Naive B cell (primary cell): ENCODE results near the gene IRX4. TPM values are rescaled to one million over a fixed set of nuclear protein-coding genes. Genes with fewer than 3 reads are reported as not detected.
A peak's percentile ranks its signal among the peaks of the same experiment; 100 is the strongest.
"Not testable (repeated sequence)": the region's sequence is repeated elsewhere in the genome, so short reads cannot be mapped to it uniquely, and the experiment has no call there.

Experiments used
- ATAC-seq, 2 donors: fragments of 150-1000 bp; cut with Tn5 transposase; 2 replicates each; pipeline ENCODE4 v1.10.0; 2021; ENCODE audit warnings: low read depth in 2 of 2, mild to moderate bottlenecking in 2 of 2, moderate library complexity in 2 of 2
- DNase-seq: peaks from one replicate; pipeline ENCODE4 v3.0.0; 2022
- H3K27ac Mint-ChIP-seq, 6 donors: one replicate each; pipeline ENCODE4 v1.8.0; 2020 to 2022; ENCODE audit warnings: mild to moderate bottlenecking in 6 of 6, mixed read lengths in 6 of 6, moderate library complexity in 5 of 6, inconsistent platforms in 2 of 6
- H3K27me3 Mint-ChIP-seq, 3 donors: one replicate each; pipeline ENCODE4 v1.8.0; 2021 to 2022; ENCODE audit warnings: mixed read lengths in 3 of 3, mild to moderate bottlenecking in 1 of 3
- H3K36me3 Mint-ChIP-seq, 2 donors: one replicate each; pipeline ENCODE4 v1.8.0; 2020 to 2022; ENCODE audit warnings: mixed read lengths in 2 of 2, inconsistent platforms in 1 of 2, mild to moderate bottlenecking in 1 of 2
- H3K4me1 Mint-ChIP-seq, 3 donors: one replicate each; pipeline ENCODE4 v1.8.0; 2020 to 2022; ENCODE audit warnings: mixed read lengths in 3 of 3, inconsistent platforms in 1 of 3, mild to moderate bottlenecking in 1 of 3, moderate library complexity in 1 of 3
- H3K4me3 Mint-ChIP-seq, 8 donors: one replicate each; pipeline ENCODE4 v1.8.0; 2020 to 2022; ENCODE audit warnings: mild to moderate bottlenecking in 8 of 8, mixed read lengths in 8 of 8, moderate library complexity in 8 of 8, inconsistent platforms in 2 of 8
- H3K9me3 Mint-ChIP-seq, 7 donors: one replicate each; pipeline ENCODE4 v1.8.0; 2020 to 2022; ENCODE audit warnings: mixed read lengths in 7 of 7, mild to moderate bottlenecking in 5 of 7, inconsistent platforms in 2 of 7, moderate library complexity in 1 of 7
- polyA plus RNA-seq, 6 donors: library from polyadenylated mRNA; unstranded; fragments of 300-500 nt; fragmentation: Illumina TruSeq; gene quantifications; one replicate each; pipeline ENCODE4 v1.2.3, GENCODE V29; 2021; ENCODE audit warnings: low read depth in 6 of 6

The IRX4 gene
- polyA plus RNA-seq, 6 donors from 2014 or later: not detected

GRCh38 chr5:1851290-1851934 lies 31.3 kb downstream of the IRX4 start:
- H3K9me3 Mint-ChIP-seq: peaks cover 0 to 3% (median 0%) of the 10 kb centered on the region in 7 donors
- H3K4me3 Mint-ChIP-seq: no peak overlapping the region
- no peaks in the 10 kb centered on the region for H3K4me1 Mint-ChIP-seq
- DNase-seq: no peak
- H3K27me3 Mint-ChIP-seq: peaks cover 26 to 75% (median 59%) of the 10 kb centered on the region in 3 donors
- H3K27ac Mint-ChIP-seq: no peak overlapping the region
- no peak for ATAC-seq
- no peaks in the 10 kb centered on the region for H3K36me3 Mint-ChIP-seq

GRCh38 chr5:1850324-1851154 lies 32.2 kb downstream of the IRX4 start:
- peaks cover 26 to 67% (median 50%) of the 10 kb centered on the region in 3 donors for H3K27me3 Mint-ChIP-seq
- no peak for ATAC-seq

DNA sequence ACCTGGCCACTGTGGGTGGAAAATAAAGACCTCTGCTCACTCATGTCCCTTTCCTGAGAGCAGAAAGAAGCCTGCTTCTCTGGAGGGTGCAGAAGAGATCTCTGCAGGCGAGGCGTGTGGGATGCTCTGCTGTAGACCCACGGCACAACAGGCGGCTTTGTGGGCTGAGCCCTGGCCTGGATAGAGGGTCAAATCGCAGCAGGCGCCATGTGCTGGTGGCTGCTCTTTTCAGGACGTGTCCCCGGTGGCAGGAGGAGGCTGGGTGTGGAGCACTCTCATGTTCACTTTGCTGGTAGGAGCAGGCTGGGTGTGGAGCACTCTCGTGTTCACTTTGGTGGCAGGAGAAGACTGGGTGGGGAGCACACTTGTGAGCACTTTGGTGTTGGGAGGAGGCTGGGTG lies 35.1 kb downstream of the IRX4 start:
- Mint-ChIP-seq H3K36me3 (no peaks in the 10 kb centered on the region), H3K4me3 (no peak overlapping the region), H3K4me1 (no peaks in the 10 kb centered on the region), H3K27me3 (peaks cover 16 to 40% (median 22%) of the 10 kb centered on the region in 3 donors), H3K9me3 (peaks cover 0 to 3% (median 0%) of the 10 kb centered on the region in 7 donors), H3K27ac (no peak overlapping the region)
- DNase-seq (no peak), ATAC-seq (no peak)

More at GRCh38 chr5:1850324-1851154, 32.2 kb downstream of the IRX4 start:
- peaks cover 0 to 3% (median 0%) of the 10 kb centered on the region in 7 donors for H3K9me3 Mint-ChIP-seq
- no peaks in the 10 kb centered on the region for H3K36me3 Mint-ChIP-seq
- no peak overlapping the region for H3K4me3 Mint-ChIP-seq
- DNase-seq: no peak
- H3K4me1 Mint-ChIP-seq: no peaks in the 10 kb centered on the region
- no peak overlapping the region for H3K27ac Mint-ChIP-seq

- Mint-ChIP-seq H3K27me3 (peaks cover 20 to 34% (median 20%) of the 10 kb centered on the region in 3 donors), H3K4me3 (no peak overlapping the region), H3K36me3 (no peaks in the 10 kb centered on the region), H3K4me1 (no peaks in the 10 kb centered on the region), H3K27ac (no peak overlapping the region), H3K9me3 (peaks cover 0 to 3% (median 0%) of the 10 kb centered on the region in 7 donors)
- no peak for DNase-seq
- ATAC-seq: no peak
Measured at GRCh38 chr5:1847056-1847455, 35.7 kb downstream of the IRX4 start.

DNA sequence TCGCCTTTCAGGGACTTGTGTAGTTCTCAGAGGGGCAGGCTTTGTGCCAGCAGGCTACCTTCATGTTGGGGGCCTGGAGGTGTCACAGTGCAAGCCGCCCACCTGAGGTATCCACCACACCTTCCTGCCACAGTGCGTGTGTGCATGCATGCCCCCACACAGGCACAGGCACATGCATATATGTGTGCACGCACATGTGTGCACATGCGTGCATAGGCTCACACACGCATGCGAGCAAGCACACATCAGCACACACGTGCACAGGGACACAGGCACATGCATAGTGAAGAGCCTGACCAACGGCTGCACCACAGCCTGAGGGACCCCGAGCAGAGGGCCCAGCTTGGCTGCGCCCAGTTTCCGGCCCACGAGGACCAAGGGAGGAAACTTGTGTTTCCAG lies 36.1 kb downstream of the IRX4 start:
- peaks cover 16 to 29% (median 20%) of the 10 kb centered on the region in 3 donors for H3K27me3 Mint-ChIP-seq
- H3K9me3 Mint-ChIP-seq: peaks cover 0 to 3% (median 0%) of the 10 kb centered on the region in 7 donors
- ATAC-seq (no peak), DNase-seq (no peak)
- H3K27ac Mint-ChIP-seq: no peak overlapping the region
- H3K4me3 Mint-ChIP-seq: no peak overlapping the region
- no peaks in the 10 kb centered on the region for H3K36me3 Mint-ChIP-seq
- no peaks in the 10 kb centered on the region for H3K4me1 Mint-ChIP-seq

GRCh38 chr5:1845696-1846095 lies 37.0 kb downstream of the IRX4 start:
- Mint-ChIP-seq H3K9me3 (peaks cover 0 to 3% (median 0%) of the 10 kb centered on the region in 7 donors), H3K4me3 (no peak overlapping the region), H3K36me3 (no peaks in the 10 kb centered on the region), H3K27me3 (peaks cover 10 to 24% (median 21%) of the 10 kb centered on the region in 3 donors), H3K4me1 (no peaks in the 10 kb centered on the region), H3K27ac (no peak overlapping the region)
- ATAC-seq (no peak), DNase-seq (no peak)

- no peak for ATAC-seq
- no peak overlapping the region for H3K27ac Mint-ChIP-seq
- no peak for DNase-seq
- peaks cover 0 to 3% (median 0%) of the 10 kb centered on the region in 7 donors for H3K9me3 Mint-ChIP-seq
- no peaks in the 10 kb centered on the region for H3K4me1 Mint-ChIP-seq
- H3K4me3 Mint-ChIP-seq: no peak overlapping the region
- H3K27me3 Mint-ChIP-seq: peaks cover 15 to 32% (median 25%) of the 10 kb centered on the region in 3 donors
- H3K36me3 Mint-ChIP-seq: no peaks in the 10 kb centered on the region
Measured at GRCh38 chr5:1844708-1845436, 37.9 kb downstream of the IRX4 start.

GRCh38 chr5:1843761-1844160 lies 39.0 kb downstream of the IRX4 start:
- not testable (repeated sequence) for H3K4me1 Mint-ChIP-seq, ATAC-seq, H3K27ac Mint-ChIP-seq, H3K36me3 Mint-ChIP-seq, H3K9me3 Mint-ChIP-seq, DNase-seq
- Mint-ChIP-seq H3K4me3 (peak overlapping the region in 1 of 8 donors; percentile 35), H3K27me3 (peaks cover 25 to 33% (median 29%) of the 10 kb centered on the region in 3 donors)

DNA sequence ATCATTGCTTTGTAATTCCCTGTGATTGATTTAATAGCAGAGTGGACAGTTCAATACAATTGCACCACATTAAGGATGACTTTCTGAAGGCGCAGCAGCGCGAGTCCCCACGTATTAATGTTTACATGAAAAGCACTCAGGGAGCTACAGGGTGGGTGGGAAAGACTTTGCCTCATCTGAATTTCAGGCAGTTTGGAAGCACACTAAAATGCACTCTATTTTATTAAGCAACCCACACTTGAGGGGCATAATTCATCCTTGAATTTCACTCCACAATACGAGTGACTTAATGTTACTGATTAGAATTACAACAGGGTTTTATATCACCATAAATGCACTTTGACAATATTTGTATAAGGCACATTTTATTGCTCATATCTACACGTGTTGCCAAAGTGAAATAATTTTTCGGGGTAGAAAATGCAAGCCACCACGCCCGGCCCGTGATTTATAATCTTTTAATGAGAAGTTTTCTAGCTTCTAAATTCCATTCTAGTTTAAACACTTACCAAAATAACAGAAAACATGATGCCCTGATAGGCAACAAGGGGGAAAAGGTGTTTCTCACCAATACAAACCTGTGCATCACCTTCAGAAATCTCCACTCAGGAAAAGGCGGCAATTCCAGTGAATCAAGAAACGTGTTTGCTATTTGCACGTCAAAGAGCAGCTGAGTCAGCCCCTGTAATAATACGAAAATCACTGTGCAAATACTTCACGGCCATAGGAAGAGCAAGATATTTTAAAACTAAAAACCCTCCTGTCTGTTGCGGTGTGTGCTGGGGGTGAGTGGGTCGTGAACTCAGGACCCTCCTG lies 40.5 kb downstream of the IRX4 start:
- Mint-ChIP-seq H3K4me3 (no peak overlapping the region), H3K36me3 (no peaks in the 10 kb centered on the region), H3K4me1 (no peaks in the 10 kb centered on the region), H3K27me3 (peaks cover 22 to 30% (median 26%) of the 10 kb centered on the region in 3 donors), H3K27ac (no peak overlapping the region), H3K9me3 (no peaks in the 10 kb centered on the region)
- no peak for DNase-seq
- no peak for ATAC-seq

DNA sequence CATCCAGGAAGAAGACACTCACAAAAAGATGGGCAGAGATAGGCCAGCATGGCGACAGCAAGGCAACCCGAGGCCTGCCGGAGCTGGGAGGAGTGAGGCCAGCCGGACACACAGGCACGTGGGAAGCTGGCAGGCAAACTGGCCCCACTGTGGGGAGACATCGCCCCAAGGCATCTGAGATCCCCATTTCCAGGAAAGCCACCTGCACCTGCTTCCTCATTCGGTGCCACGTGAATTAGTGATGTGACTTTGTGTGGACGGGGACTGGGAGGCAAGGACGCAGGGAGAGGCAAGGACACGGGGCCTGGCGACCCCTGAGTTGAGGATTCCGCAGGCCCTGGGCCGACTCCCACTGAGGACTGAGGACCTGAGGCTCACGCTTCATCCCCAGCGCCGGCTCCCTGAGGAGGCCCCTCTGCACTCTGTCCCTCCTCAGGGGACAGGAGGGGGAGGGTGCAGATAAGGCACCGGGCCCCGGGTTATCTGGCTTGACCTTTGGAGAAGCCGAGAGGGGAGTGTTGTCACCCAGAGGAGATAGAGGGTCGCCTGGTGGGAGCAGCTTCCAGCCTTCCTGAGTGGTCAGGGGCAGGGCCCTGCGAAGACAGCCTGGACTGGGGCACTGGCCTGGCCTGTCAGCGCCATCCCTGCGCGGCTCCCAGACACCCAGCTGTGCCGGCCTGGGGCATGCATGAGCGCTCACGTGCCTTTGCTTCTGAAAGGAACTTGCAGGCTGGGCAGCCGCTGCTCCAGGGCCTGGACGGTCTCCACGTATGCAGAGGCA lies 41.8 kb downstream of the IRX4 start:
- Mint-ChIP-seq H3K27me3 (peaks cover 22 to 39% (median 22%) of the 10 kb centered on the region in 3 donors), H3K4me1 (no peaks in the 10 kb centered on the region), H3K9me3 (no peaks in the 10 kb centered on the region), H3K4me3 (no peak overlapping the region), H3K27ac (no peak overlapping the region), H3K36me3 (no peaks in the 10 kb centered on the region)
- no peak for DNase-seq
- ATAC-seq: no peak

DNA sequence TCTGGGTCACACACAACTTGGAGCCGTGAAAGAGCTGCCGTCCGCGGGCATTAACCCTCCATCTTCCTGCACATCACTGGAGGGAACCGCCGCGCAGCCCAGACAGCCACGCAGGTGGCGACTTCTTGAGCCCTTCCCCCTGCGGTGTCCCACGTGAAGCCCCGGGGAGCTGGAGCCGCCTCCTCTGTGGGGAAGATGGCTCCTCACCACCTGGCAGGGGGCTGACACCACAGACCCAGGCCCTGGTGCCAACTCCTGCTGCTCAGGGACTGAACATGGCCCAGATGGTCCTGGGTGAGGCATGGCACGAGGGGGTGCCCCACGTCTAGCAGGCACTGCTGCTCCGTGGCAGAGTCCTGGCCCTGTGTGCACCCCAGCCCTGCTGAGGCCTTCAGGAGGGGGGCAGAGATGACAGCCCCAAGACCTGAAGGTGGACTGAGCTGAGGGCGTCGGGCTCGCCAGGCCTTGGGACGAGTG lies 42.6 kb downstream of the IRX4 start:
- Mint-ChIP-seq H3K9me3 (no peaks in the 10 kb centered on the region), H3K4me3 (no peak overlapping the region), H3K4me1 (no peaks in the 10 kb centered on the region), H3K27me3 (peaks cover 22 to 39% (median 24%) of the 10 kb centered on the region in 3 donors), H3K36me3 (no peaks in the 10 kb centered on the region), H3K27ac (no peak overlapping the region)
- DNase-seq (no peak), ATAC-seq (no peak)

- H3K36me3 Mint-ChIP-seq: no peaks in the 10 kb centered on the region
Measured at GRCh38 chr5:1838013-1838412, 44.7 kb downstream of the IRX4 start.

More at GRCh38 chr5:1838013-1838412, 44.7 kb downstream of the IRX4 start:
- H3K27ac Mint-ChIP-seq: no peak overlapping the region
- H3K4me1 Mint-ChIP-seq: no peaks in the 10 kb centered on the region
- DNase-seq: no peak
- no peak overlapping the region for H3K4me3 Mint-ChIP-seq
- no peak for ATAC-seq
- no peaks in the 10 kb centered on the region for H3K9me3 Mint-ChIP-seq
- peaks cover 27 to 39% (median 37%) of the 10 kb centered on the region in 3 donors for H3K27me3 Mint-ChIP-seq
